Prostate gland (tissue), 2 donors: ENCODE data around the gene FER.

Experiments
- CTCF ChIP-seq, 4 experiments: fragments of 200-600 bp in 2 of 4; fragments of 450-650 bp in 2 of 4; sonication (generic) in 2 of 4; IDR thresholded peaks; 1 replicate in 3 of 4; 2 replicates in 1 of 4; pipeline ENCODE4 v1.5.1; 2016 to 2019; ENCODE audit warnings: antibody characterized with exemption in 4 of 4, mild to moderate bottlenecking in 2 of 4, moderate library complexity in 2 of 4
- POLR2A ChIP-seq: fragments of 450-650 bp; IDR thresholded peaks from one replicate; pipeline ENCODE4 v1.6.1; 2016; ENCODE audit warnings: antibody characterized with exemption, mild to moderate bottlenecking

GRCh38 chr5:109192555-109193281 is 445.0 kb downstream of the FER start:
- no peak for TF ChIP-seq CTCF (IDR thresholded peaks at IDR 0.05)
- no peak for TF ChIP-seq POLR2A
